DMS79 treated with DMSO at 0.1 percent for 48 hours (cell line): Measurements from ENCODE around the gene RUNX3.

ENCODE experiments used
- DNase-seq: peaks from one replicate; lab custom pipeline; 2025; lab: John Stamatoyannopoulos, UW

The RUNX3 gene

DNA sequence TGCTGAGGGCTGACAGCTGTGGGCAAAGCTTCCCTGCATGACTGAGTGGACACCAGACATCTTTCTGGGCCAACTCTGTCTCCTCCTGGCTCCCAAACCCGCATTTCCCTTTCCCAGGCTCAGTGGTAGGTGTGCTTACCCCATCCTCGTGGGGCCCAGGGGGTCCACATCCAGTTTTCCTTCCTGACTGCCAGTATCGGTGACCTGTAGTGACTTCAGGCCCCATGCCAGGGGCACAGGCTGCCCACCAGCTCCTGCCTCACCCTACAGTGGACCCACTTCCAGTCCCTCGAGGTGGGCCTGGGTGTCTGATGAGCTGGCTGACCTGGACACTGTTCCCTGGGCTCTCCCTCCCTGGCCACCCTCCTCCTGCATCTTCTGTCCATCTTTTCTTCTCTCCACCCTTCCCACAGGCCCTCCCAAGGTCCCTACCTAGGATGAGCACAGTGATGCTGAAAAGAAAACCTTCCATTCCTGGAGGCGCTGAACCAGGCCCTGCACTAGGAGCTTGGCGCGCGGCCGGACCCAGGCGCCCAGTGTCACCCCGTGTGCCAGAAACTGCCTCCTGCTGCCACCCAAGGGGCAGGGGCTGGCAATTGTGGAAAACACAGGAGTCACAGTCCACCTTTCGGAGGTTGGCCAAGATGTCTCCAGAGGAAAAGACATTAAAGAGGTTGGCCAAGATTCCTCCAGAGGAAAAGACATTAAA lies 67.1 kb downstream of the RUNX3 start:
- no peak for DNase-seq

- peak; percentile 90 for DNase-seq
Measured at GRCh38 chr1:24861821-24862727, 68.0 kb downstream of the RUNX3 start.

GRCh38 chr1:24860841-24861240 lies 69.2 kb downstream of the RUNX3 start:
- no peak for DNase-seq

DNA sequence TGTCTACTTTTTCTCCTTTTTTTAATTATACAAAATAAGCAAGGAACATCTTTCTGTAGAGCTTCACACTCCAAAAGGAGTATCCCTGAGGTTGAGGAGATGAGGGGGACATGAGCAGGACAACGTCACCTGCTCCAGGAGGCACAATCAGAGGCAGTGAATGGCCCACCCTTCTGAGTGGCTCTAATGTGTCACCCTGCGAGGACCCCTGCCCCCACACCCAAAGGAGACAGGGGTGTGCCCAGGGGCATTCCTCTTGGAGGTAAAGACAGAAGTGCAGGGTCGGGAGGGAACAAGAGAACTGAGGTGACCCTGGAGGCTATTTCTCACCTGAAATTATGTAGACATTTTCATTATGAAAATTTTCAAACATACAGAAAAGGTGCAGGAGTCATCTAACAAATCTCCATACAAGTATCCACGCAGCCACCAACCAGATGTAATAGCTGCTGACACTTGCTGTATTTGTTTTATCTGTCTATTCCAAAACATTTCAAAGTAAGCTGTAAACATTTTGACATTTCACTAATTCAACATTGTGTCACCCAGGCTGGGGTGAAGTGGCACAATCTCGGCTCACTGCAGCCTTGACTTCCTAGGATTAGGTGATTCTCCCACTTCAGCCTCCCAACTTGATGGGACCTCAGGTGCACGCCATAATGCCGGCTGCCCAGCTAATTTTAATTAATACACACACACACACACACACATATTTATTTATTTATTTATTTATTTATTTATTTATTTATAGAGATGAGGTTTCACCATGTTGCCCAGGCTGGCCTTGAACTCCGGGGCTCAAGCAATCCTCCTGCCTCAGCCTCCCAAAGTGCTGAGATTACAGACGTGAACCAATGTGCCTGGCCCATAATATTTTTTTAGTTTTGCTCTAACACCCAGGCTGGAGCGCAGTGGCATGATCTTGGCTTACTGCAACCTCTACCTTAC lies 70.7 kb downstream of the RUNX3 start:
- DNase-seq, result no peak

- DNase-seq, result no peak
Measured at GRCh38 chr1:24858277-24858676, 71.8 kb downstream of the RUNX3 start.

GRCh38 chr1:24857507-24858133 lies 72.5 kb downstream of the RUNX3 start:
- no peak for DNase-seq

DNA sequence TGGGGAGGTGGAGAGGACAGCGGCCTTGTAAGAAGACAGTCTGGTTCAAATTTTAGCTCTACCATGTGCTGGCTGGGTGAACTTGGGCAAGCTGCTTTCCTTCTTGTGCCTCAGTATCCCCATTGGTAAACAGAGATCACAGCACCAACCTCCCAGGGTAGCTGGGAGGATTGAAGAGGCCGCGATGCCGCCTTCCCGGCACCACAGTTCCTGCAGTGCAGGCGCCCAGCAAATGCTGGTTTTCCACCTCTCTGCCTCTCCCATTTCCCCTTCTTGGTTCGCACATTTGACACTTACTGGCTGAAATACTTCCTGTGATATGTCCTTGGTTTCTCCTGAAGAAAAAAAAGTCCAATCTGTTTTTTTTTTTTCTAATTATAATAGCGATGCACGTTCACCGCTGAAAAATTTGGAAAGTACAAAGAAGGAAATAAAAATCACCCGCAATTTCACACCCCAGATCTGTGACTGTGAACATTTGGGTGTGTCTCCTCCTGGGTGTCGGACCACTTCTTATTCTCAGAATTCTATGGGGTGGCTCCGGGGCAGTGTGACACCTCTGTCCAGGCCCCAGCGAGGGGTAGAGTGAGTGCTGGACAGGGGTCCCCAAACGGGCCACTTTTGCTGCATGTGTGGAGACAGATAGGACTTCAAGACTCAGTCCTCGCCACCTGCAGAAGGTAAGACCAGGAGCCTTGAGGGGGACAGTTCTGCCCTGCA lies 73.1 kb downstream of the RUNX3 start:
- DNase-seq, result no peak

DNA sequence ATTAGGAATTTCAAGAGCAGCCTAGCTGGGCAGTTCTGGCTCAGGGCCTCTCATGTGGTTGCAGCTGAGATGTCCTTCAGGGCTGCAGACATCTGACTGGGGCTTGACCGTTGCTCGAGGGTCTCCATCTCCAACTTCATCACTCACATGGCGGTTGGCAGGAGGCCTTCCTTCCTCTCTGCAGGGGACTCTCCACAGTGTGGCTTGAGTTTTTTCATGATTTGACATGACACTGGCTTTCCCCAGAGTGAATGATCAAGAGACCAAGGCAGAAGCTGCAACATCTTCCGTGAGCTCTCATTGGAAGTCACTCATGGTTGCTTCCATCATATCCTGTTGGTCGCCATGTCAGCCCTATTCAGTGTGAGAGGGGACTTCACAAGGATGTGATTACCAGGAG lies 74.6 kb downstream of the RUNX3 start:
- DNase-seq, result no peak

DNA sequence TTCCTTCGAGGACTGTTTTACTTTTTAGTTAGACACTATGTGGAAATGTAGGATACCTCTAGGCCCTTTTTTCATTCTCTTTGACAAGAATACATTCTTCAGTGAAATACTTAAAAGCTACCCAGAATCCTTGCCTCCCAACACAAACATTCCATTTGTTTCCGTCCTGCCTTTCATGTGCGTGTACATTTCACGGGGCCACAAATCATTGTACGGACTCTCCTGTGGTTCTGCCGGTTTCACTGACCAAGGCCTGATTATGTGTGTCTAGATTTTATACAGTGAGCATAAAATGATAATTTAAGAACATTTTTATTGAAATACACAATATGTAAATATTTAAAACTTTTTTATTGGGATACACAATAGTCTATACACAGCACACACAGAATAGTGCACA lies 76.4 kb downstream of the RUNX3 start:
- no peak for DNase-seq

DNA sequence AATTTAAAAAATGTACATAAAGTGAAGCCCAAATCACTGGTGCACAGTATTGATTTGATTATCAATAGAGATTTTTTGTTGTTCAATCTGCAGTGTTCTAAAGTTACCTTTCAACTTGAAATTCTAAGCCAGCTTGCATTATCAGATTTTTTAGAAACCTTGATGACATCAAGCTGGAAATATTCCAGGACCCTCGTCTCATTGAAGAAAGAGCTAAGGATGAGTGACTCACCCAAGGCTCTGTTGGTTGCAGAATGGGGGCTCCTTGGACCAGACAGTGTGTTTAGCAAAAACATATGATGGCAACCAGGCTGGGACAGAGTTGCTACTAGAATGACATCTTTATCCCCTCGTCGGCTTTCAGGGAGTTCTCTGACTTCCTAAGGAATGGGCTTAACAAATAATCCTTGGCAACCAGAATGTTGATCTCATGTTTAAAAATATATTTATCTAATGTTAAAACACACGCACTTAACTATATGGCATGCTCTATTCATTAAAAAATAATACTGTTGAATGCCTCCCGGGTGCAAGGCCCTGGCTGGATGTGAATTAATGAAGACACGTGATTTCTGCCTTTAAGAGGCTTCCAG lies 79.7 kb downstream of the RUNX3 start:
- no peak for DNase-seq

DNA sequence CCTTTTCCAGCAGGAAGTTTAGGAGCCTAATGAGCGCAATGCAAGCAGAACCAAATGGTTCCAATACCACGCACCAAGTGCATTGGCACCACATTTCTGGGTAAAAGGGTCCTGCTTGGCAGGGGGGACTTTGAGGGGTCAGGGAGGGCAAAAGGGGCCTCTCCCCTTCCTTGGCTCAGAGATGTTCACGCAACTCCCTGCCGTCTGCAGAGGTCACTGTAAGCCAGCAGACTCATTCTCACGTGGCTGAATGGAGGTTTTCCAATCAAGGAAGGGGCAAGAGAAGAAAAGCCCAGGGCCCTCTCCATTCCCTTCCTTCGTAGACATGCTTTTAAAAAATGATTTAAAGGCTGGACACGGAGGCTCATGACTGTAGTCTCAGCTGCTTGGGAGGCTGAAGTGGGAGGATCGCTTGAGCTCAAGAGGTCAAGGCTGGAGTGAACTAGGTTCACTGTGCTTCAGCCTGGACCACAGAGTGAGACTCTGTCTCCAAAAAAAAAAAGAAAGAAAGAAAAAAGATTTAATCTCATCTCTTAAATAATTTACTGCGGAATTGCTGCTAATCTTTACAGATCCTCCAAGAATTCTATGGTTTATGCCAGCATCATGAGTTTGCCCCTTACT lies 80.3 kb downstream of the RUNX3 start:
- DNase-seq, result peak; percentile 10
